Lower leg skin (tissue), 4 donors: ENCODE measurements around the gene PARP6. TPM values are rescaled to one million over a fixed set of nuclear protein-coding genes. Genes with fewer than 3 reads are reported as not detected.

Source experiments
- DNase-seq, 2 donors: peaks; one replicate each; pipeline ENCODE4 v3.0.0-alpha.2; 2019; ENCODE audit warnings: low spot score in 2 of 2
- H3K4me3 ChIP-seq: fragments of 200-600 bp; sonication (generic); 2 replicates; pipeline ENCODE4 v1.5.1; 2017; ENCODE audit warnings: mild to moderate bottlenecking, low read depth; ENCODE audit not compliant: poor library complexity, severe bottlenecking
- CTCF ChIP-seq, 3 donors: fragments of 450-650 bp; IDR thresholded peaks; one replicate each; pipeline ENCODE4 v1.5.1; 2016; ENCODE audit warnings: antibody characterized with exemption in 3 of 3, mild to moderate bottlenecking in 3 of 3, moderate library complexity in 2 of 3
- POLR2A ChIP-seq, 2 donors: fragments of 450-650 bp; IDR thresholded peaks; one replicate each; pipeline ENCODE4 v1.6.1; 2016 to 2017; ENCODE audit warnings: antibody characterized with exemption in 2 of 2, mild to moderate bottlenecking in 1 of 2, moderate library complexity in 1 of 2
- WGBS, 2 donors: methylation state at CpG; one replicate each; pipeline ENCODE4 v1.1.5; 2018; 5-methylcytosine and 5-hydroxymethylcytosine counted together
- intact Hi-C: fragments of 100-400 bp; cut with DNase I; formaldehyde crosslinking; loops from one replicate; pipeline ENCODE4 v1.15.0; 2023; ENCODE audit warnings: low total_unique reads
- total RNA-seq, 4 donors: library from RNA; depleted of rRNA; stranded (reverse); fragments of >200 nt; gene quantifications; one replicate each; pipeline ENCODE4 v1.1.0, GENCODE V29; 2016

PARP6 gene
- total RNA-seq, 4 donors from 2014 or later = 47.4 to 61.7 (median 54.8) TPM

GRCh38 chr15:72216079-72216478 lies 56.3 kb downstream of the PARP6 start:
- 80 to 96% methylated on average over 1 of the region's 1 CpG for WGBS, 2 donors
- H3K4me3 ChIP-seq = no peak overlapping the region
- no peak for TF ChIP-seq POLR2A (IDR thresholded peaks at IDR 0.05)
- no peak for TF ChIP-seq CTCF (IDR thresholded peaks at IDR 0.05)
- intact Hi-C loops = no loop called here
- no peak for DNase-seq

GRCh38 chr15:72207558-72208085 lies 64.7 kb downstream of the PARP6 start:
- H3K4me3 ChIP-seq = no peak overlapping the region
- DNase-seq = peak in 1 of 2 donors; percentile 68
- TF ChIP-seq CTCF (IDR thresholded peaks at IDR 0.05) = no peak
- no peak for TF ChIP-seq POLR2A (IDR thresholded peaks at IDR 0.05)
- intact Hi-C loops = loop anchor here (10.0 kb wide), 1 partner anchor 67 kb away; the partner anchor contains the start of gene PARP6

GRCh38 chr15:72206677-72207000 lies 65.7 kb downstream of the PARP6 start:
- DNase-seq = peak in 1 of 2 donors; percentile 71
- no peak overlapping the region for H3K4me3 ChIP-seq
- intact Hi-C loops = loop anchor here (10.0 kb wide), 1 partner anchor 68 kb away; the partner anchor contains the start of gene PARP6
- no peak for TF ChIP-seq CTCF (IDR thresholded peaks at IDR 0.05)
- no peak for TF ChIP-seq POLR2A (IDR thresholded peaks at IDR 0.05)
- WGBS, 2 donors = 79 to 83% methylated on average over 5 of the region's 5 CpGs

- TF ChIP-seq CTCF (IDR thresholded peaks at IDR 0.05) (no peak), POLR2A (IDR thresholded peaks at IDR 0.05) (no peak)
- 89 to 91% methylated on average over 10 of the region's 10 CpGs for WGBS, 2 donors
- peak in 1 of 2 donors; percentile 64 for DNase-seq
- no peak overlapping the region for H3K4me3 ChIP-seq
- intact Hi-C loops = loop anchor here (10.0 kb wide), 1 partner anchor 69 kb away; the partner anchor contains the start of gene PARP6
Observed at GRCh38 chr15:72205896-72206676, 66.3 kb downstream of the PARP6 start.

- DNase-seq = no peak
- intact Hi-C loops = loop anchor here (10.0 kb wide), 1 partner anchor 70 kb away; the partner anchor contains the start of gene PARP6
- no peak for TF ChIP-seq CTCF (IDR thresholded peaks at IDR 0.05)
- no peak for TF ChIP-seq POLR2A (IDR thresholded peaks at IDR 0.05)
- WGBS, 2 donors = 97% methylated on average over 2 of the region's 2 CpGs
- no peak overlapping the region for H3K4me3 ChIP-seq
Observed at GRCh38 chr15:72205273-72205672, 67.1 kb downstream of the PARP6 start.
